Stimulated activated CD8-positive, alpha-beta memory T cell treated with anti-CD3 and anti-CD28 coated beads, Interleukin-7, amount 100 ng/mL, for 4 hours (primary cell): ENCODE results near the gene CCM2.

Experiments used
- DNase-seq, 2 donors: peaks; one replicate each; pipeline ENCODE4 v3.0.0-alpha.2; 2020; ENCODE audit warnings: low read depth in 2 of 2

The CCM2 gene

GRCh38 chr7:44969049-44969700 lies 30.8 kb upstream of the CCM2 start:
- DNase-seq, result no peak

GRCh38 chr7:44969701-44970522 lies 30.1 kb upstream of the CCM2 start:
- no peak for DNase-seq

- no peak for DNase-seq
Measured at GRCh38 chr7:44970523-44971051, 29.4 kb upstream of the CCM2 start.

- no peak for DNase-seq
Measured at GRCh38 chr7:44971188-44971901, 28.7 kb upstream of the CCM2 start.

GRCh38 chr7:44971902-44972441 lies 28.0 kb upstream of the CCM2 start:
- DNase-seq, result no peak

- DNase-seq, result no peak
Measured at GRCh38 chr7:44972562-44972961, 27.4 kb upstream of the CCM2 start.

GRCh38 chr7:44973610-44974401 lies 26.2 kb upstream of the CCM2 start:
- DNase-seq, result peak; percentile 24 to 35

- no peak for DNase-seq
Measured at GRCh38 chr7:44974549-44974948, 25.5 kb upstream of the CCM2 start.

- no peak for DNase-seq
Measured at GRCh38 chr7:44975331-44976039, 24.5 kb upstream of the CCM2 start.

GRCh38 chr7:44976040-44976745 lies 23.8 kb upstream of the CCM2 start:
- DNase-seq, result no peak

- no peak for DNase-seq
Measured at GRCh38 chr7:44976746-44977196, 23.2 kb upstream of the CCM2 start.

GRCh38 chr7:44977304-44977958 lies 22.6 kb upstream of the CCM2 start:
- DNase-seq, result peak; percentile 62 to 66

GRCh38 chr7:44977959-44978335 lies 22.1 kb upstream of the CCM2 start:
- DNase-seq, result no peak

GRCh38 chr7:44978511-44979366 lies 21.3 kb upstream of the CCM2 start, which contains the start of gene MYO1G:
Gene MYO1G (minus strand): TSS chr7:44979015. CDS start chr7:44978961, 54 bp downstream.
- peak; percentile 75 to 82 for DNase-seq

- DNase-seq, result no peak
Measured at GRCh38 chr7:44979481-44980392, 20.3 kb upstream of the CCM2 start.

- DNase-seq, result peak; percentile 59 to 60
Measured at GRCh38 chr7:44980393-44981034, 19.5 kb upstream of the CCM2 start.
